SK-N-SH (cell line): ENCODE results near the gene SMYD3. TPM values are rescaled to one million over a fixed set of nuclear protein-coding genes. Genes with fewer than 3 reads are reported as not detected.

Source experiments
- CTCF ChIA-PET: fragments of 300-600, 350-600 bp; formaldehyde crosslinking; extraction: SDS; loops from one replicate; lab custom pipeline; 2021; lab: Yijun Ruan, JAX
- POLR2A ChIA-PET: fragments of 350-600 bp; sonication (Branson Sonifier 250); formaldehyde crosslinking; extraction: SDS; loops from one replicate; lab custom pipeline; 2020; ENCODE audit warnings: antibody characterized with exemption, inconsistent platforms; lab: Yijun Ruan, JAX
- DNase-seq: peaks from one replicate; pipeline ENCODE4 v3.0.0; 2012
- H2AFZ ChIP-seq: fragments of 200-600 bp; sonication (generic); 2 replicates; pipeline ENCODE4 v1.8.1; 2016; ENCODE audit warnings: antibody characterized with exemption, mild to moderate bottlenecking, low read depth
- H3F3A ChIP-seq: fragments of 200-600 bp; sonication (generic); replicated peaks from 2 replicates; pipeline ENCODE3; 2016; ENCODE audit warnings: antibody characterized with exemption, mild to moderate bottlenecking; ENCODE audit not compliant: insufficient read depth
- H3K27ac ChIP-seq, 2 experiments: fragments of 200-500 bp in 1 of 2; fragments of 200-600 bp in 1 of 2; sonication (Bioruptor generic) in 1 of 2; sonication (generic), shearing (Covaris generic) in 1 of 2; 2 replicates each; pipeline versions ENCODE4 v1.5.1 to v1.6.1; 2014 to 2016; ENCODE audit warnings: low read depth in 2 of 2, inconsistent platforms in 1 of 2, low read length in 1 of 2, mild to moderate bottlenecking in 1 of 2, mixed read lengths in 1 of 2
- H3K27me3 ChIP-seq: fragments of 200-600 bp; sonication (generic), shearing (Covaris generic); 2 replicates; pipeline ENCODE4 v1.6.1; 2016; ENCODE audit warnings: mixed run types; ENCODE audit not compliant: insufficient read depth
- H3K36me3 ChIP-seq, 2 experiments: fragments of 200-500 bp in 1 of 2; fragments of 200-600 bp in 1 of 2; sonication (Bioruptor generic) in 1 of 2; sonication (generic) in 1 of 2; replicated peaks in 1 of 2; 2 replicates each; pipeline versions ENCODE3 to v1.5.1; 2014 to 2016; ENCODE audit warnings: low read length in 1 of 2, mild to moderate bottlenecking in 1 of 2; ENCODE audit not compliant: insufficient read depth in 2 of 2, control insufficient read depth in 1 of 2
- H3K4me1 ChIP-seq, 2 experiments: fragments of 200-500 bp in 1 of 2; fragments of 200-600 bp in 1 of 2; sonication (Bioruptor generic) in 1 of 2; sonication (generic), shearing (Covaris generic) in 1 of 2; 2 replicates each; pipeline versions ENCODE4 v1.5.1 to v1.6.1; 2014 to 2016; ENCODE audit warnings: low read depth in 1 of 2, low read length in 1 of 2, mixed run types in 1 of 2; ENCODE audit not compliant: insufficient read depth in 2 of 2, control insufficient read depth in 1 of 2
- H3K4me2 ChIP-seq: fragments of 200-600 bp; sonication (generic), shearing (Covaris generic); 2 replicates; pipeline ENCODE4 v1.6.1; 2017; ENCODE audit warnings: mixed run types
- H3K4me3 ChIP-seq, 2 experiments: fragments of 200-500 bp in 1 of 2; fragments of 200-600 bp in 1 of 2; sonication (Bioruptor generic) in 1 of 2; sonication (generic), shearing (Covaris generic) in 1 of 2; 2 replicates each; pipeline versions ENCODE4 v1.5.1 to v1.8.1; 2014 to 2016; ENCODE audit warnings: low read depth in 2 of 2, inconsistent platforms in 1 of 2, low read length in 1 of 2, mild to moderate bottlenecking in 1 of 2, mixed read lengths in 1 of 2, moderate library complexity in 1 of 2
- H3K79me2 ChIP-seq: fragments of 200-600 bp; sonication (generic); 2 replicates; pipeline ENCODE4 v1.8.1; 2017; ENCODE audit warnings: mild to moderate bottlenecking; ENCODE audit not compliant: insufficient read depth
- H3K9ac ChIP-seq: fragments of 200-600 bp; sonication (generic); 2 replicates; pipeline ENCODE4 v1.6.1; 2017; ENCODE audit warnings: mixed run types
- H3K9me2 ChIP-seq: fragments of 200-600 bp; sonication (generic); 2 replicates; pipeline ENCODE4 v1.6.1; 2017; ENCODE audit warnings: mixed run types
- H3K9me3 ChIP-seq: fragments of 200-600 bp; sonication (generic); 2 replicates; pipeline ENCODE4 v1.6.1; 2017; ENCODE audit warnings: mixed run types, mild to moderate bottlenecking, moderate library complexity
- H4K20me1 ChIP-seq: fragments of 200-600 bp; sonication (generic); 2 replicates; pipeline ENCODE4 v1.6.1; 2017; ENCODE audit warnings: mild to moderate bottlenecking, mixed run types; ENCODE audit not compliant: insufficient read depth
- ELF1 ChIP-seq: IDR thresholded peaks from 2 replicates; pipeline ENCODE4 v1.4.0; 2012
- FOSL2 ChIP-seq: IDR thresholded peaks from 2 replicates; pipeline ENCODE4 v1.4.0; 2012; ENCODE audit warnings: low read depth, mild to moderate bottlenecking, moderate library complexity, borderline replicate concordance
- FOXJ3 ChIP-seq: sonication (generic); formaldehyde crosslinking; IDR thresholded peaks from 2 replicates; pipeline ENCODE4 v1.5.1; 2020; ENCODE audit warnings: mild to moderate bottlenecking, missing genetic modification reagents
- GABPA ChIP-seq: IDR thresholded peaks from 2 replicates; pipeline ENCODE4 v1.4.0; 2012; ENCODE audit warnings: low read depth, mild to moderate bottlenecking
- JUND ChIP-seq: IDR thresholded peaks from 2 replicates; pipeline ENCODE4 v1.4.0; 2012
- MEF2A ChIP-seq: IDR thresholded peaks from 2 replicates; pipeline ENCODE4 v1.4.0; 2012; ENCODE audit warnings: low read depth, borderline replicate concordance
- MXI1 ChIP-seq: IDR thresholded peaks from 2 replicates; pipeline ENCODE4 v1.6.1; 2012; ENCODE audit warnings: mild to moderate bottlenecking, low read depth, low read length, improper control_type of control experiment
- NFIC ChIP-seq: IDR thresholded peaks from 2 replicates; pipeline ENCODE4 v1.4.0; 2012; ENCODE audit warnings: borderline replicate concordance
- RAD21 ChIP-seq: IDR thresholded peaks from 2 replicates; pipeline ENCODE4 v1.6.1; 2012; ENCODE audit warnings: mild to moderate bottlenecking, low read length
- RCOR1 ChIP-seq: fragments of 150-350 bp; IDR thresholded peaks from 2 replicates; pipeline ENCODE4 v1.6.1; 2017; ENCODE audit warnings: antibody characterized with exemption, low read length
- RFX5 ChIP-seq: IDR thresholded peaks from 2 replicates; pipeline ENCODE4 v1.6.1; 2012; ENCODE audit warnings: mild to moderate bottlenecking, improper control_type of control experiment, low read length
- RXRA ChIP-seq: IDR thresholded peaks from 2 replicates; pipeline ENCODE4 v1.4.0; 2012; ENCODE audit warnings: low read depth, mild to moderate bottlenecking, borderline replicate concordance
- SMC3 ChIP-seq: IDR thresholded peaks from 2 replicates; pipeline ENCODE4 v1.6.1; 2012; ENCODE audit warnings: low read depth, low read length, improper control_type of control experiment
- TEAD4 ChIP-seq: IDR thresholded peaks from 2 replicates; pipeline ENCODE4 v1.4.0; 2012; ENCODE audit warnings: mild to moderate bottlenecking, borderline replicate concordance; ENCODE audit not compliant: insufficient read depth
- WGBS: methylation state at CpG from one replicate; pipeline ENCODE4 v1.1.6; 2017; ENCODE audit warnings: low lambda C conversion rate; 5-methylcytosine and 5-hydroxymethylcytosine counted together
- polyA plus RNA-seq, 3 experiments: library from polyadenylated mRNA; depleted of rRNA; stranded (reverse); fragments of >200 nt; gene quantifications; 2 replicates each; pipeline ENCODE4 v1.2.3, GENCODE V29; 2012
- TF ChIP-seq, protein P1 (sequence below): fragments of 150-350 bp; IDR thresholded peaks from 2 replicates; pipeline ENCODE4 v1.6.1; 2016; ENCODE audit warnings: mild to moderate bottlenecking, low read depth, low read length
- TF ChIP-seq, protein P2 (sequence below): IDR thresholded peaks from 2 replicates; pipeline ENCODE4 v1.4.0; 2012; ENCODE audit warnings: low read depth
- TF ChIP-seq, protein P3 (sequence below): fragments of 150-350 bp; IDR thresholded peaks from 2 replicates; pipeline ENCODE4 v1.6.1; 2017; ENCODE audit warnings: antibody characterized with exemption, low read length, low read depth, borderline replicate concordance
- TF ChIP-seq, protein P4 (sequence below): IDR thresholded peaks from 2 replicates; pipeline ENCODE4; 2012
- TF ChIP-seq, protein P5 (sequence below): IDR thresholded peaks from 2 replicates; pipeline ENCODE4 v1.6.1; 2012; ENCODE audit warnings: mild to moderate bottlenecking, low read depth, low read length, moderate library complexity

SMYD3 gene
- polyA plus RNA-seq, 1 of the 3 experiments (the other 2 are of a cell fraction) = 31.4 TPM

DNA sequence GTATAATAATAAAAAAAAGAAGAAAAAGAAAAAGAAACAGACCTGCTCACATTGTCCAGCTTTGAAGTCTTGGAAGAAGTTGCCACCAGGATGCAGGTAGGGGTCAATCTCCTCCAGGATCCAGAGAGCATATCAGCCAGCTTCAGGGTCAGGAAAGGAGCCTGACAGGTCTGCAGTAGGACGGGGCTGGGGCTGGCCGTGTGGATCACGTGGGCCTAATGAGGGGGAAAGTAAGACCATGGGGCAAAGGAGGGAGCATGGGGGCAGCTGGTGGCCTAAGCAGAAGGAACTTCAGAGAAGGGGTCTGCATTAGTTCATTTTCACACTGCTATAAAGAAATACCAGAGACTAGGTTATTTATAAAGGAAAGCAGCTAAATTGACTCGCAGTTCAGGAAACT lies 19.3 kb upstream of the SMYD3 start:
- no peaks in the 10 kb centered on the region for H4K20me1 ChIP-seq
- no peak overlapping the region for H3K9ac ChIP-seq
- H3K9me3 ChIP-seq = no peaks in the 10 kb centered on the region
- DNase-seq = no peak
- no peaks in the 10 kb centered on the region; a peak in 2 of 4 replicates for H3K4me1 ChIP-seq
- H3K9me2 ChIP-seq = no peaks in the 10 kb centered on the region
- no peaks in the 10 kb centered on the region for H3K27me3 ChIP-seq
- H3K4me2 ChIP-seq = no peak overlapping the region
- WGBS = 72% methylated on average over 4 of the region's 4 CpGs
- H3K4me3 ChIP-seq = no peak overlapping the region
- POLR2A ChIA-PET = no interaction called here
- no peaks in the 10 kb centered on the region for H3F3A ChIP-seq
- TF ChIP-seq RXRA (no peak), SMC3 (no peak), FOSL2 (no peak), TEAD4 (no peak), NFIC (no peak), MEF2A (no peak), GABPA (no peak), RAD21 (no peak), JUND (no peak), ELF1 (no peak), FOXJ3 (no peak), MXI1 (no peak), RFX5 (no peak), RCOR1 (no peak)
- TF ChIP-seq, protein P1, sequence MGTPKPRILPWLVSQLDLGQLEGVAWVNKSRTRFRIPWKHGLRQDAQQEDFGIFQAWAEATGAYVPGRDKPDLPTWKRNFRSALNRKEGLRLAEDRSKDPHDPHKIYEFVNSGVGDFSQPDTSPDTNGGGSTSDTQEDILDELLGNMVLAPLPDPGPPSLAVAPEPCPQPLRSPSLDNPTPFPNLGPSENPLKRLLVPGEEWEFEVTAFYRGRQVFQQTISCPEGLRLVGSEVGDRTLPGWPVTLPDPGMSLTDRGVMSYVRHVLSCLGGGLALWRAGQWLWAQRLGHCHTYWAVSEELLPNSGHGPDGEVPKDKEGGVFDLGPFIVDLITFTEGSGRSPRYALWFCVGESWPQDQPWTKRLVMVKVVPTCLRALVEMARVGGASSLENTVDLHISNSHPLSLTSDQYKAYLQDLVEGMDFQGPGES = no peak
- TF ChIP-seq, protein P2, sequence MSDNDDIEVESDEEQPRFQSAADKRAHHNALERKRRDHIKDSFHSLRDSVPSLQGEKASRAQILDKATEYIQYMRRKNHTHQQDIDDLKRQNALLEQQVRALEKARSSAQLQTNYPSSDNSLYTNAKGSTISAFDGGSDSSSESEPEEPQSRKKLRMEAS = no peak
- TF ChIP-seq, protein P3, sequence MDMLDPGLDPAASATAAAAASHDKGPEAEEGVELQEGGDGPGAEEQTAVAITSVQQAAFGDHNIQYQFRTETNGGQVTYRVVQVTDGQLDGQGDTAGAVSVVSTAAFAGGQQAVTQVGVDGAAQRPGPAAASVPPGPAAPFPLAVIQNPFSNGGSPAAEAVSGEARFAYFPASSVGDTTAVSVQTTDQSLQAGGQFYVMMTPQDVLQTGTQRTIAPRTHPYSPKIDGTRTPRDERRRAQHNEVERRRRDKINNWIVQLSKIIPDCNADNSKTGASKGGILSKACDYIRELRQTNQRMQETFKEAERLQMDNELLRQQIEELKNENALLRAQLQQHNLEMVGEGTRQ = no peak
- TF ChIP-seq, protein P4, sequence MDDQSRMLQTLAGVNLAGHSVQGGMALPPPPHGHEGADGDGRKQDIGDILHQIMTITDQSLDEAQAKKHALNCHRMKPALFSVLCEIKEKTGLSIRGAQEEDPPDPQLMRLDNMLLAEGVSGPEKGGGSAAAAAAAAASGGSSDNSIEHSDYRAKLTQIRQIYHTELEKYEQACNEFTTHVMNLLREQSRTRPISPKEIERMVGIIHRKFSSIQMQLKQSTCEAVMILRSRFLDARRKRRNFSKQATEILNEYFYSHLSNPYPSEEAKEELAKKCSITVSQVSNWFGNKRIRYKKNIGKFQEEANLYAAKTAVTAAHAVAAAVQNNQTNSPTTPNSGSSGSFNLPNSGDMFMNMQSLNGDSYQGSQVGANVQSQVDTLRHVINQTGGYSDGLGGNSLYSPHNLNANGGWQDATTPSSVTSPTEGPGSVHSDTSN = no peak
- TF ChIP-seq, protein P5, sequence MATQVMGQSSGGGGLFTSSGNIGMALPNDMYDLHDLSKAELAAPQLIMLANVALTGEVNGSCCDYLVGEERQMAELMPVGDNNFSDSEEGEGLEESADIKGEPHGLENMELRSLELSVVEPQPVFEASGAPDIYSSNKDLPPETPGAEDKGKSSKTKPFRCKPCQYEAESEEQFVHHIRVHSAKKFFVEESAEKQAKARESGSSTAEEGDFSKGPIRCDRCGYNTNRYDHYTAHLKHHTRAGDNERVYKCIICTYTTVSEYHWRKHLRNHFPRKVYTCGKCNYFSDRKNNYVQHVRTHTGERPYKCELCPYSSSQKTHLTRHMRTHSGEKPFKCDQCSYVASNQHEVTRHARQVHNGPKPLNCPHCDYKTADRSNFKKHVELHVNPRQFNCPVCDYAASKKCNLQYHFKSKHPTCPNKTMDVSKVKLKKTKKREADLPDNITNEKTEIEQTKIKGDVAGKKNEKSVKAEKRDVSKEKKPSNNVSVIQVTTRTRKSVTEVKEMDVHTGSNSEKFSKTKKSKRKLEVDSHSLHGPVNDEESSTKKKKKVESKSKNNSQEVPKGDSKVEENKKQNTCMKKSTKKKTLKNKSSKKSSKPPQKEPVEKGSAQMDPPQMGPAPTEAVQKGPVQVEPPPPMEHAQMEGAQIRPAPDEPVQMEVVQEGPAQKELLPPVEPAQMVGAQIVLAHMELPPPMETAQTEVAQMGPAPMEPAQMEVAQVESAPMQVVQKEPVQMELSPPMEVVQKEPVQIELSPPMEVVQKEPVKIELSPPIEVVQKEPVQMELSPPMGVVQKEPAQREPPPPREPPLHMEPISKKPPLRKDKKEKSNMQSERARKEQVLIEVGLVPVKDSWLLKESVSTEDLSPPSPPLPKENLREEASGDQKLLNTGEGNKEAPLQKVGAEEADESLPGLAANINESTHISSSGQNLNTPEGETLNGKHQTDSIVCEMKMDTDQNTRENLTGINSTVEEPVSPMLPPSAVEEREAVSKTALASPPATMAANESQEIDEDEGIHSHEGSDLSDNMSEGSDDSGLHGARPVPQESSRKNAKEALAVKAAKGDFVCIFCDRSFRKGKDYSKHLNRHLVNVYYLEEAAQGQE = no peak
- TF ChIP-seq, all 33 proteins: peak for 0
- Histone ChIP-seq H2AFZ (no peak overlapping the region), H3K27ac (no peak overlapping the region), H3K36me3 (no peaks in the 10 kb centered on the region), H3K79me2 (no peaks in the 10 kb centered on the region)
- CTCF ChIA-PET = interaction anchor here (0.6 kb wide), 1 partner anchor 485 kb away, joined by 3 read pairs; no protein-coding TSS in a partner anchor
